H1 (cell line): ENCODE data around the gene TIAM2. TPM values are rescaled to one million over a fixed set of nuclear protein-coding genes. Genes with fewer than 3 reads are reported as not detected.

ENCODE experiments used
- CEBPB ChIP-seq: IDR thresholded peaks from 2 replicates; pipeline ENCODE4 v1.6.1; 2012; ENCODE audit warnings: low read depth, low read length
- CHD7 ChIP-seq: fragments of 300-600 bp; sonication (generic); IDR thresholded peaks from 2 replicates; pipeline ENCODE4 v1.7.1; 2012; ENCODE audit warnings: low read length, moderate library complexity, mild to moderate bottlenecking, inconsistent platforms; ENCODE audit not compliant: insufficient replicate concordance
- GTF2F1 ChIP-seq: IDR thresholded peaks from 2 replicates; pipeline ENCODE4 v1.6.1; 2012; ENCODE audit warnings: low read depth, low read length, improper control_type of control experiment, borderline replicate concordance
- JUN ChIP-seq: IDR thresholded peaks from 2 replicates; pipeline ENCODE4 v1.6.1; 2011; ENCODE audit warnings: low read depth, mild to moderate bottlenecking, improper control_type of control experiment, low read length
- JUND ChIP-seq: IDR thresholded peaks from 2 replicates; pipeline ENCODE4 v1.6.1; 2011; ENCODE audit warnings: mild to moderate bottlenecking, improper control_type of control experiment, low read length
- SAP30 ChIP-seq: fragments of 300-600 bp; sonication (generic); IDR thresholded peaks from 2 replicates; pipeline ENCODE4 v1.7.1; 2012; ENCODE audit warnings: low read length, moderate library complexity, mild to moderate bottlenecking, inconsistent platforms; ENCODE audit not compliant: insufficient read depth, insufficient replicate concordance
- SRF ChIP-seq: IDR thresholded peaks from 2 replicates; pipeline ENCODE4 v1.6.1; 2011; ENCODE audit warnings: mild to moderate bottlenecking, low read depth, low read length, moderate library complexity
- TAF7 ChIP-seq: optimal IDR thresholded peaks from 2 replicates; pipeline ENCODE3; 2011; ENCODE audit warnings: low read depth, mild to moderate bottlenecking, inconsistent platforms, low read length, moderate library complexity, borderline replicate concordance
- TEAD4 ChIP-seq: IDR thresholded peaks from 2 replicates; pipeline ENCODE4 v1.6.1; 2012; ENCODE audit warnings: low read depth, low read length, inconsistent platforms, mixed read lengths
- polyA plus RNA-seq, 7 experiments: library from polyadenylated mRNA; depleted of rRNA in 3 of 7; stranded (reverse) in 5 of 7; unstranded in 2 of 7; fragments of >200 nt in 5 of 7; fragments of 200-250 nt in 2 of 7; gene quantifications; 1 replicate in 5 of 7; 2 replicates in 1 of 7; 4 replicates in 1 of 7; pipeline versions ENCODE4 v1.2.1 to v1.2.3, GENCODE V29; 2011 to 2013; ENCODE audit warnings: missing spikeins in 2 of 7, mixed read lengths in 2 of 7
- total RNA-seq: library from RNA; stranded (reverse); fragmentation: NEBNext Ultra II Directional; extraction: Animal tissue kit (Norgen Biotek cat#: 25700); gene quantifications from 2 replicates; pipeline ENCODE4 v1.2.1, GENCODE V29; 2021

TIAM2 gene
- total and polyA plus RNA-seq, 2 of the 8 experiments (the other 6 are each of a cell fraction or from before 2014, with no cell fraction given): 7.4 to 23.9 TPM

GRCh38 chr6:154980273-154981078, 14.6 kb upstream of the TIAM2 start (continued):
- no peak for TF ChIP-seq CHD7
- no peak for TF ChIP-seq TAF7
- no peak for TF ChIP-seq JUND
- TF ChIP-seq GTF2F1: no peak
- no peak for TF ChIP-seq JUN
- no peak for TF ChIP-seq TEAD4
- TF ChIP-seq CEBPB: no peak
- TF ChIP-seq SRF: no peak
- TF ChIP-seq SAP30: no peak
